HG02840 (cell line): ENCODE measurements around the gene TUBGCP6.

Source experiments
- ATAC-seq: cut with Tn5 transposase; IDR thresholded peaks from one replicate; pipeline ENCODE4 v1.9.1; 2021; ENCODE audit warnings: mild to moderate bottlenecking, moderate library complexity, moderate number of reproducible peaks; ENCODE audit not compliant: unreplicated experiment, low FRiP score

TUBGCP6 gene, protein sequence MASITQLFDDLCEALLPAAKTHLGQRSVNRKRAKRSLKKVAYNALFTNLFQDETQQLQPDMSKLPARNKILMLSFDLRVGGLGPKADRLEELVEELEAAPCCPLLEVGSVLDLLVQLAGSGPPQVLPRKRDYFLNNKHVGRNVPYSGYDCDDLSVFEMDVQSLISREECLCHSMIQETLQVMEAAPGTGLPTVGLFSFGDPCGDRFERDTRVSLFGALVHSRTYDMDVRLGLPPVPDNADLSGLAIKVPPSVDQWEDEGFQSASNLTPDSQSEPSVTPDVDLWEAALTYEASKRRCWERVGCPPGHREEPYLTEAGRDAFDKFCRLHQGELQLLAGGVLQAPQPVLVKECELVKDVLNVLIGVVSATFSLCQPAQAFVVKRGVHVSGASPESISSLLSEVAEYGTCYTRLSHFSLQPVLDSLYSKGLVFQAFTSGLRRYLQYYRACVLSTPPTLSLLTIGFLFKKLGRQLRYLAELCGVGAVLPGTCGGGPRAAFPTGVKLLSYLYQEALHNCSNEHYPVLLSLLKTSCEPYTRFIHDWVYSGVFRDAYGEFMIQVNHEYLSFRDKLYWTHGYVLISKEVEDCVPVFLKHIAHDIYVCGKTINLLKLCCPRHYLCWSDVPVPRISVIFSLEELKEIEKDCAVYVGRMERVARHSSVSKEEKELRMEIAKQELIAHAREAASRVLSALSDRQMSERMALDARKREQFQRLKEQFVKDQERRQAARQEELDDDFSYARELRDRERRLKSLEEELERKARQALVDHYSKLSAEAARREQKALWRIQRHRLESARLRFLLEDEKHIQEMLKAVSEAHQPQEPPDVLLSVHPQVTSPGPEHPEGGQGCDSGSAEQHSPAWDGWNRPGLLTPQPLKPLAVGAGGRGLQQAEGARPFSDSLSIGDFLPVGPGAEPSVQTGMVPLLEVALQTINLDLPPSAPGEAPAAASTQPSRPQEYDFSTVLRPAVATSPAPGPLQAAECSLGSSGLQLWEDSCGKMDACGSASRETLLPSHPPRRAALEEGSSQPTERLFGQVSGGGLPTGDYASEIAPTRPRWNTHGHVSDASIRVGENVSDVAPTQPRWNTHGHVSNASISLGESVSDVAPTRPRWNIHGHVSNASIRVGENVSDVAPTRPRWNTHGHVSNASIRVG (N-terminal part only)

DNA sequence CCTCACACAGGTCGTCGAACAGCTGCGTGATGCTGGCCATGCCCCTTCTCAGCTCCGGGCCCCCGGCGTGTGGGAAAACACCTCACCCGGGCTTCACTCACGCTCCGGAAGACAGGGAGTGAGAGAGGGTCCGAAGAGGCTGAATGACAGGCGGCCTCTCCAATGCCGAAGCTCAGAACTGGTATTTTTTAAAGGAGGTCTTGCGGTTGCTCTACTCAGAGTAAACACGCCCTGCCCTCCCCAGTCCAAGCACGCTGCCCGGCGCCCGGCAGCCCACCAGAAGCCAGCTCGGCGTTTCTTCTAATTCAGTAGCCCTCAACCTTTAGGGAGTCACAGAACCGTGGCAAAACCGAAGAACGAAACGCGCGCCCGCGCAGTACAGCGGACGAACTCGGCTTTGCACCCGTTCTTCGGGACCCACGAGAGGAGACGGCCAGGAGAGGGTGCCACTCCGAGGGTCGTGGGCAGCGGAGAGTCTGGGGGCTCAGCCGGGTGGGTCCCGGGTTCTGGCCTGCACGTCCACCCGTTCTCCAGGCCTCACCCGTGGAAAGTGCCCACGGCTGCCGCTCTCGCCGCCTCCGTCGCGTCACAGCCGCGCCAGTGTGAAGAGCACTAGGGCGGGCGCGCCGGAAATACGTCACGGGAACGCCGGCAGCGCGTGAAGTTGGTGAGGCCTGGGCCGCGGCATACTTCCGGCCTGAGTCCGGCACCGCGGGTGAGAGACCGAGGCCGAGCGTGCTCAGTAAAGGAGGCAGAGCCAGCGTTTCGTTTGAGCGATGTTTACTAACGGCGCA lies at the start of gene TUBGCP6:
Gene TUBGCP6 (minus strand): TSS at position 604 of the 794 bp plus-strand sequence. CDS start 564 bp downstream, at position 40.
- ATAC-seq: peak; percentile 78

DNA sequence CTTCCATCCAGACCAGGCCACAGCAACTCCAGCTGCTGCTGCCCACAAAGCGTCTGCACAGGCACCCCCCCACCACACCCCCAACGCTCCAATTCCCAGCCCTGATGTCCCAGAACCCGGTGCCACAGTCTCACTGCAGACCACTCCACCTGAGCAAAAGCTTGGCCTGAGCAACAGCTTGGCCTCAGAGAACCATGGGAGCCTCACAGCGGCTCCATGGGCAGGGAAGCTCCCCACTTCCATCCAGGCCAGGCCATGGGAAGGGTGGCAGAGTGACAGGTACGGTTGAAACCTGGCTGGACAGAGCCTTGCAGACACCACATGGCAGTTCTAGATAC lies 49.5 kb upstream of the TUBGCP6 start:
- ATAC-seq: no peak

DNA sequence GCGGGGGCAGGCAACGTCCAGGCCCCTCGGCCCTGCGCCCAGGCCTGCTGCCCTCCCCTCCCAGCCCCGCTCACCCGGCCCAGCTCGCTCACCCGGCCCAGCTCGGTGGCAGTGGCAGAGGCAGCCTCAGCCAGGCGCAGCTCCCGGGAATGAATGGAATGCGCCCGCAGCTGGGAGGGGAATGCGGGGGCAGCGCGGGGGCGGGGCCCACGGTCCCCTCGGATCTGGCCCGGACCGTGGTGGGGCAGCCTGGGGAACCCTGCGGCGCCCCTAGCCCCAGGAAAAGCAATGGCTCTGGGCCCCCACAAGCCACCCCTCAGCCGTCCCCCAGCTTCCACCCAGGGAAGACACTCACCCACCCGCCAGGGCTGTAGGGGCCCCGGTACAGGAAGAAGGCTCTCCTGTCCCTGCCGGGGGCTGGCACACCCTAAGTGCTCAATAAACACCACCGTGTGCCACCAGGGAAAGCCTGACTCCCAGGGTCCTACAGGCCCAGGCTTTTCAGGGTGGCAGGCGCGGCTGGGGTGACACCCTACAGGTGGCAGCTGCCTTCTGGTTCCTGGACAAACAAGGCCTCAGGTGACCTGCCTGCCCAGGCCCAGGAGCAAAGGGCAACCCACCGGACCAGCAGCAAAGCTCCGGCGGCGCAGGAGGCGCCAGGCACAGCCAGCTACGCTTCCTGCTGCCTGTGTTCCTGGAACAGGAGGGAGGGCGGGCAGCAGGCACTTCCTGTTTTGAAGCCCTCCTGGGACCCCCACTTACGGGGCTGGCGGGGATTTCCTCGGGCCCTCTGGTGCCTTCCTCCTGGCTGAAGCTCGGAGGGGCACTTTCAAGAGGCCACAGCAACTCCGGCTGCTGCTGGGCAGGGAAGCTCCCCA lies 48.9 kb upstream of the TUBGCP6 start:
- no peak for ATAC-seq

DNA sequence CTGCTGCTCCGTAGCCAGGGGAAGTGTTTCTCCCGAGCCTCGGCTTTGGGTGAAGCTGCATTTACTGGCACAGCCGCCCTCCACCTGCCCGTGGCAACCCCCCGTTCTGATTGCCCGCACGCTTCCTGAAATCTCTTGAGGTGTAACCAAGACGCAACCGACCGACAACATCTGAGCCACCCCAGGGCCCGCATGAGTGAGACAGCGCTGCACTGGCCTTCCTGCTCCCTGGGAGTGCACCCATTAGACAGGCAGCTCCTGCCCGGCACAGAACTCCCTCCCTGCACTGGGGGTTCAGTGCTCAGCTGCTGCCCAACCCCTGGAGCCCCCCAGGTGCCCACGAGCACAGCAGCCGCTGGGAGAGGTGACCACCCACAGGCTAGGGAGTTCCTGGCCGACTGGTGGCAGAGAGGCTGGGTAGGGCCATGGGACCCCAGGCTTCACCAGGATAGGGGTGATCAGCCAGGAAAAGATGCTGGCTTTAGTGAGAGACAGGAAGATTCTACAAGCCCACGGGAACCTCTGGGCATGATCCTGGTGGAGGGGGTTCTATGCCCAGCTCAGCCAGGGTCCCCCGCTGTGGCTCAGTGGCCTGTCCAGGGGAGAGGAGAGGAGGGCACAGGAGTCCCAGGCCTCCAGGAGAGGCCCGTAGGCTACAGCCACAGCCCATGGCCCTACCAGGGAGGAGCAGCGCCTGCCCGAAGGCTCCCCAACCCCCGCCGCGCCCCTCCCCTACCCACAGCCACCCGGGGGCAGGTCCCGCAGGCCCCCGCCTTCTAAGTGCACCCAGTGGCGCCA lies 48.0 kb upstream of the TUBGCP6 start:
- ATAC-seq: no peak

DNA sequence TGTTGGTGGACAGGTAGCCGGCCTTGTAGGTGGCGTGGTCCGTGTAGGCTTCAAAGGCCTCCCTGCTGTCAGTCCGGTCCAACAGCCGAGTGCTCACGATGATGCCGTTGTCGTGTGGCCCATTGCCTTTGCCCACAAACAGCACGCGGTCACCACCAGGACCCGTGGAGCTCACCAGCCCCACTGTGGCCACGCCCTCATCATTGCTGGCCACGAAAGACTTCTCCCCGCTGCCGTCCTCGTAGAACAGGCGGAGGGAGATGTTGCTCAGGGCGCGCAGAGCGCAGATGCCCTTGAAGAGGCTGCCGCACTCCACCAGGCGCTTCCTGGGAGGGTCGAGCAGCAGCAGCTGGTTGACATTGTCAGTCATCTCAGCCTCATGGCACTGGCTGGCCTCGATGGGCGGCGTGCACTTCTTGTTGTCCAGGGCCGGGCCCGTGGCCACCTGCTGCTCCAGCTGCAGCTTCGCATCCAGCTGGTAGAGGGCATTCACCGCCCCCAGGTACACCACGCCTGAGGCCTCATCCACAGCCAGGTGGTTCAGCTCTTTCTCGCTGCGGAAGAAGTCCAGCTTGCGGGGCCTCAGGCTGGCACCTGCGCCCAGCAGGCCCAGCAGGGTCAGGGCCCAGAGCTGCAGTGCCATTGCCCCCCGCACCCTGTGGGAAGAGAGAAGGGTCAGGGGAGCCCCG lies 45.3 kb upstream of the TUBGCP6 start:
- no peak for ATAC-seq

DNA sequence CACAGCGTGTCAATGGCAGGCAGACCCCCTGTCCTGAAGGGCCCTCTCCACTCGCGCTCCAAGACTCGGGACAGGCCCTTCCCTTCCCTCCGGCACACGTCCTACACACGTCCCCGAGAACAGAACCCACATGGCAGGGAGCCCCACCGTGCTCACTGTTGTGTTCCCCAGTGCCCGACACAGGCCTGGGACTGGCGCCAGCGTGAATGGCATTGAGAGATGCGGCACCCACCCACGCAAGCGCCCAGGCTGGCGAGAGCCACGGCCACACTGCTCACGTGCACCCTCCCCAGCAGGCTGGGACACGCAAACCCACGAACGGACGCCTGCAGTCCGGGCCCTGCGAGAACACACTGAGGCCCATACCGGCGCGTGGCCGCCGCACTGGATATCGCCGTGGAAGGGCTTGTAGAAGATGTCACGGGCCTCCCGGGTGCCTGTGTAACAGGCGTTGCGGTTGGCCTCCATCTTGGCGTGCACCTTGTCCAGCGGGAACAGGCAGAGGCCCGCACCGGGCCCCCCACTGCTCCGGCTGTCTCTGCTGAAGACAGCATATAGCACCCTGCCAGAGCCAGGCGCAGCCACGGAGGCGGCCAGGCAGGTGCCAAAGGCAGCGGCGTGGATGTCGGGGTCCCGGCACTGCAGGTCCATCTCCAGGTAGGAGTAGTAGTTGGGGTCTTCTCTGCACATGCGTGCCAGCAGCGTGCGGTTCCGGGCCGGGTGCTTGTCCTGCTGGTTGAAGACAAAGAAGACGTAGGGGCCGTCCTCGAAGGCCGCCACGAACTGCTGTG lies 44.5 kb upstream of the TUBGCP6 start:
- no peak for ATAC-seq

DNA sequence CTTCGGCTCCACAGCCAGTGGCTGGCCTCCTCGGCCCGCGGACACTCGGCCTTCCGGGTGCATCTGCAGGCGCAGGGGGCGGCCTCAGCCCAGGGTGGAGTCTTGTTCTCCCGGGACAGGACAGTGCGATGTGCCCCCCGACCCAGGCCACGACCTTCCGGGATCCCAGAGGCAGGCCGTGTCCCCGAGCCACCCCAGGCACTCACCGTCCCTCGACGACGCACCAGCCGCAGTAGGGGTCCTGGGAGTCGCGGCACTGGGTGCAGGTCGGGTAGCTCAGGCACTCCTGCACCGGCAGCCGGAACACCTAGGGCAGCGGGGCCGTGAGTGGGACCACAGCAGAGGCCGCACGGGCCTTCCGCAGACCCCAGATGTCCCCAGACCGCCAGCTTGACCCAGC lies 42.9 kb upstream of the TUBGCP6 start:
- no peak for ATAC-seq

DNA sequence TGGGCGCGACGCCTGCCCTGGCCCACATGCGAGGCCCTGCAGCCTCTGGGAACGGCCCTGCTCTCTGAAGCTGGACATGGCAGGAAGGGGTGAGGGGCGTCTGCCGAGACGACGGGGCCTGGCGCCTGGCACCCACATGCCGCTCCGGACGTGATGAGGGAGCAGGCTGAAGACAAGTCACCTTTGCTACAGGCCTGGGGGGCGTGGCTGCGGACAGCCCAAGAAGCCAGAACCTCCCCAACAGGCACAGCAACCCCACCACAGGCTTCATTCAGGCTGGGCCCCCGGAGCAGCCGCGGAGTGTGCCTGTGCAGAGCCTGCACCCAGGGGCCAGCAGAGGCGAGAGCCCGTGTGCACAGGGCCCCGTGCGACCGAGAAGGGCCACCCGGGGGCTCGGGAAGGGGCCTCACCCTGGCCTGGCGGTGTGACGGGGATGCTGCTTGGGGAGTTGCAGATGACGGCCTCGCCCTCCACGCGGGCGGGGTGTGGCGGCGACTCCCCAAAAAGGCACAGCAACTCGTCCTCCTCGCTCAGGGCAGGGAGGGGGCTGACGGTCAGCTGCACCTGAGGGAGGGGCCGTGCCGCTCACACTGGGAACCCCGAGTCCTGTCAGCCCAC lies 42.0 kb upstream of the TUBGCP6 start:
- no peak for ATAC-seq

DNA sequence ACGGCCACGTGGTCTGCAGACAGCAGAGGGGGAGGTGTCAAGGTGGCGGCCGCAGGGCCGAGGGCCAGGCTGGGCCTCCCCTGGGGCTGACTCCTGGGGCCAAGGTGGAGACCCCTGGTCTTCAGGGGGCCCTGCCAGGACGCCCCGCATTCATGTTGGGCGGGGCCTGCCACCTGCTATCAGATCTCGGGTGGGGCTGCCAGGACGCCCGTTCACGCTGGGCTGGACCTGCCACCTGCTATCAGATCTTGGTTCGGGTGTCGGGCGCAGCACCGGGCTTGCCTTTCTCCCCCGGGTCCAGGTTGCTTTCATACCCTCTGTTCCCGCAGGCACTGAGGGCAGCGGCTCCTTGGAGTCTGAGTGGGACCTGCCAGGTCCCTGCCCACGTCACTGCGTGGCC lies 41.5 kb upstream of the TUBGCP6 start:
- no peak for ATAC-seq

DNA sequence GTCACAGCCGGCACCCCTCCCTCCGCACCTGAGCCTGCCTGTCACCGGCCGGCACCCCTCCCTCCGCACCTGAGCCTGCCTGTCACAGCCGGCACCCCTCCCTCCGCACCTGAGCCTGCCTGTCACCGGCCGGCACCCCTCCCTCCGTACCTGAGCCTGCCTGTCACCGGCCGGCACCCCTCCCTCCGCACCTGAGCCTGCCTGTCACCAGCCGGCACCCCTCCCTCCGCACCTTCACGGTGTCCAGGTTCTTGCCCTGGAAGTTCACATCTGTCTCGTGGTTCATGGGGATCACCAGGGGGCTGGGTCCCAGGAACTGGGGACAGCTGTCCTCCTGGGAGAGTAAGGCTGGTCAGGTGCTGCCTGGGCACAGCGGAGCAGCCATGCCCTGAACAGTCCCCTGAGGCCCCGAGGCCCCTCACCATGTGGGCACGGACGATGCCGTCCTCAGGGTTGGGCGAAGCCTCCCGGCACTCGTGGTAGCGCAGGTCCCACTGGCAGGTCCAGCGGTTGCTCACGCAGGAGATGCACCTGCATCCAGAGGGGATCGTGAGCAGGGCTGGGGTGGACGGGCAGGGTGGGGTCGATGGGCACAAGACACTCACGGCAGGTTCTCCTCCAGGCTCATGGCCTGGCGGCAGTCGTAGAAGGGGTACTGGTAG lies 40.9 kb upstream of the TUBGCP6 start:
- no peak for ATAC-seq

DNA sequence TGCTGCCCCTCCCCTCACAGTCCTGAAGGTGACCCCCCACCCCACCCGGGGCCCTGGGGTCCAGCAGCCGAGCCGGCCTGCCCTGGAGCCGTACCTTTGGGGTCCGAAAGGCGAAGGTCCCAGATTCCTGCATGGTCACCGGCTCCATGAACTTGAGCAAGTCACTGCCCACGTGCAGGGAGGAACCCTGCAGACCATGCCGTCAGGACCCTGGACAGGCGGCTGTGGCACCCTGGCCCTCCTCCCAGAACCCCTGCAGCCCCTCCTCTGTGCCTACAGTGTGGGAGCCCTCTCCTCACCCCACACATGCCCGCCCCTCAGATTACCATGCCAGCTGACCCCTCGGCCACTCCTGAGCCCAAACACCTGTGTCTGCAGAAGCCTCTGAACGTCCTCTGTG lies 39.7 kb upstream of the TUBGCP6 start:
- no peak for ATAC-seq

DNA sequence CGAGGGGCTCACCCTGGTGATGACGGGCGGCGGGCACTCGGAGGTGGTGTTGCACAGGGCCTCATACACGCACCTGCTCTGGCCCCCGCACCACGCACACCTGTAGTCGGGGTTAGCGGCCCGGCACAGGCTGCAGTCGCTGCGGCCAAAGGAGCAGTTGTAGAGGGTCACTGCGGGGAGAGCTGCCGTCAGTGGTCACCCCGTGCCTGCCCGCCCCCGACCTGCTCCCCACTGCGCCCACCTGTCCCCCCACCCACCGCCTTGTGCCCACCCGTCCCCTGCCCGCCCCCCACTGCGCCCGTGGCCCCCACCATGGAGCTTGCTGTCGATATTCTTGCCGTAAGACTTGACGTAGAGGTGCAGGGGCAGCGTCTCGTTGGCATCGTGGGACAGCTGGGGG lies 39.0 kb upstream of the TUBGCP6 start:
- no peak for ATAC-seq

DNA sequence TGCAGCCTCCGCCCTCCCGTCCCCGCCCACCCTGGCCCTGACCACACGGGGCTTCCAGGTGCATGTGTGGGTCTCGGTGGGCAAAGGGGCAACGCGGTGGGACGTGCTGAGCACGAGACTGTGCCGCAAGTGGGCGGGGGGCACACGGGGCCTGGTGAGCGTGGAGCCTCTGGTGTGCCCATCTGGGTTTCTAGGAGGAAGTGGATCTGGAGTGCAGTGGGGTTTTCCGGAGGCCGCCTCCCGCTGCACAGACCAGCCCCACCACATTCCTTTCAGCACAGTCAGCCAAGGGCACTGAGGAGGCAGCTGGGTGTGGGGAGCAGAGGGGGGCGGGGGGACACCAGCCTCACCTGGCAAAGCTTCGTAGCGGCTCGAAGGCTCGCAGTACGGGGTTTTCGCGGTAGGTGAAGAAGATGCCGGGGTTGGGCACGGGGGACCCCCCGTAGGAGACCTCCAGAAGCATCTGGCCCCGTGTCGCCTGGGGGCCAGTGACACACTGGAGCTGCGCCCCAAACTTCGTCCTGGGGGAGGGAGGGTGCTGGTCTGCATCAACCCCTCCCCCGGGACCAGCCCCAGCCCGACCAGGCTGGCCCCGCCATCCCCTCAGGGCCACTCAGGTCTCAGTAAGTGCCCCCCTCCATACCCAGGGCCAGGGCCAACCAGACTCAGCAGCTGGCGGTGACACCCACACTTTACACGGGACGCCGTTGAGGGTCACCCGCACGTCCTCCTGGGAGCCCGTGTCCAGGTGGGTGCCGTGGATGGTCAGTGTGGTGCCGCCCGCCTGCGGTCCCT lies 37.7 kb upstream of the TUBGCP6 start:
- ATAC-seq: no peak

DNA sequence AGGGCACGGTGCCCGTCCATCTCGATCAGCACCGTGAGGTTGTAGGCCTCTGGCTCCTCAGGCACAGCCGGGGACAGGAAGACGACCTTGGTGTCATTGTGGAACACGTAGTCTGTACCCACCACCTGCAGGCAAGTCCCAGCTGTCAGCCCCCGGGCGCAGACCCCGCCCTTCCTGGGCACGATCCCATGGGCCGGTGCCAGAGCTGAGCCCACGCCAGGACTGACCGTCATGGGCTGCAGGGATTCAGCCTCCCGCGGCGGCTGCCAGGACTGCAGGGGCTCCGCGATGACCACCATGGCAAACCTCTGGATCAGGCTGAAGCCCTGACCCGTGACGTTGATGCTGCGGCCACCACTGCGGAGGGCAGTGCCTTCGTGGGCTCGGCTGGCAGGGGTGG lies 37.1 kb upstream of the TUBGCP6 start:
- no peak for ATAC-seq

DNA sequence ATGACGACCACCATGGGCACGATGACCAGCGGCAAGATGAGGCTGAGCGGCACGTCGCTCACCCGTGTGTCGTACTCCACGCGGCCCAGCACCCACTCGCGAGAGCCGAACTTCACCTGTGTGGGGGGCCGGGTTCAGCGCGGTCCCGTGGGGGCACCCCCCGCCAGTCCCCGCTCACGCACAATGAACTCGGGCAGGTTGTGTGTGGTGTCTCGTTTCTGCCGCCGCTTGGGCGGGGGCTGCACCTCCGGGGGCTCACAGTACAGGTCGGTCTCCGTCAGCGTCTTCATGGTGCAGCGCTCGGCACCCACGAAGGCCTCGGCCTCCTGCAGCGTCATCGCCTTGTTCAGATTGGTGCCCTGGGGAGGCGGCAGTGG lies 36.5 kb upstream of the TUBGCP6 start:
- no peak for ATAC-seq
